Calu3 (cell line): Measurements from ENCODE around the gene OCLN. TPM values are rescaled to one million over a fixed set of nuclear protein-coding genes. Genes with fewer than 3 reads are reported as not detected.
"Not testable (repeated sequence)": the region's sequence is repeated elsewhere in the genome, so short reads cannot be mapped to it uniquely, and the experiment has no call there.

ENCODE experiments used
- BruUV-seq: library from RNA; stranded (reverse); fragments of 400-500 nt; replicated peaks from 2 replicates; lab custom pipeline; 2021; lab: Mats Ljungman, UMichigan
- CTCF ChIA-PET: fragments of 300-600 bp; sonication (Branson Sonifier 250); formaldehyde crosslinking; loops from one replicate; lab custom pipeline; 2022; ENCODE audit warnings: antibody characterized with exemption; lab: Charles Lee
- DNase-seq: peaks from one replicate; pipeline ENCODE4 v3.0.0; 2022
- H3K27ac Mint-ChIP-seq: one replicate; pipeline ENCODE4 v1.8.0; 2022; ENCODE audit warnings: mixed read lengths; ENCODE audit not compliant: unreplicated experiment
- H3K27me3 Mint-ChIP-seq: one replicate; pipeline ENCODE4 v1.8.0; 2022; ENCODE audit warnings: mixed read lengths; ENCODE audit not compliant: unreplicated experiment
- H3K36me3 Mint-ChIP-seq: one replicate; pipeline ENCODE4 v1.8.0; 2022; ENCODE audit warnings: mild to moderate bottlenecking, moderate library complexity, mixed read lengths; ENCODE audit not compliant: insufficient read depth, unreplicated experiment
- H3K4me1 Mint-ChIP-seq: one replicate; pipeline ENCODE4 v1.8.0; 2022; ENCODE audit warnings: mild to moderate bottlenecking, low read depth, mixed read lengths; ENCODE audit not compliant: unreplicated experiment
- H3K4me3 Mint-ChIP-seq: one replicate; pipeline ENCODE4 v1.8.0; 2022; ENCODE audit warnings: mild to moderate bottlenecking, low read depth, moderate library complexity, mixed read lengths; ENCODE audit not compliant: unreplicated experiment
- H3K9me3 Mint-ChIP-seq: one replicate; pipeline ENCODE4 v1.8.0; 2022; ENCODE audit warnings: low read depth, mixed read lengths; ENCODE audit not compliant: unreplicated experiment
- intact Hi-C: fragments of 100-400 bp; cut with micrococcal nuclease; formaldehyde crosslinking; loops from one replicate; pipeline ENCODE4 v1.10.0; 2022; ENCODE audit not compliant: unreplicated experiment
- total RNA-seq: library from RNA; stranded (reverse); gene quantifications from 2 replicates; pipeline ENCODE4 v1.2.3, GENCODE V29; 2022
- TF ChIP-seq, protein P1 (sequence below): fragments of 200-600 bp; IDR thresholded peaks from one replicate; pipeline ENCODE4 v1.8.0; 2022; ENCODE audit warnings: antibody characterized with exemption; ENCODE audit not compliant: unreplicated experiment

Gene OCLN
- total RNA-seq, 1 experiment from 2014 or later: 154 TPM

DNA sequence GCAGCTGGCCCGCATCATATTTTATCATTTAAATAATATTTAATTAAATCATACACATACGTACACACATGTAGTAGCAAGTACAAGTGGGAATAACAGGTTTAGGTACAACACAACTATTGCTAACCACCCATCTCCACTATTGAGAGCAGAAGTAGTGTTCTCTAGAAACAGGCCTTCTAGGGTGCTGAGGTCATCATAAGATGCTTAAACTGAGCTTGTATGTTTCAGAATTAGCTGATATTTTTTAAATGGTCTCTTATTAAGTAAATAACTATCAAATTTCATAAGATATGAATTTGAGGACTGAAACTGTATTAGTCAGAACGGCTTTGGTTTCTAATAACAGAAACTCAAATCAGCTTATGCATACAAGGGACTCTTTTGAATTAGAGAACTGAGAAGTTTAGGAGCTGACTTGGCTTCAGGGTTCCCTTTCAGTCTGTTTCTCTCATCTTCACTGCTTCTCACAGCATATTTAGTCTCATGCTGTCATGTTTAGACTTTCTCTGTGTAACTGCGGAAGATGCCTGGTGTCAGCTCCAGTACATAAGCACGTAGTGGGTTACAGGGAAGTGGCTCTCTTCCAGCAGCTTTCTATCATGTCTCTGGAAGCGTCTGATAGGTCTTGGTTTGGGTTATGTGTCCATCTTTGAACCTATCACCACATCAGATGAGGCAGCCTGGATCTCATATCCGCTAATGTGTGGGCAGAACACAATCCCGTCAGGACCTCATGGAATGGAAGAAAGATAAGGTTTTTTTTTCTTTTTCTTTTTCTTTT lies 25.0 kb upstream of the OCLN start:
- Mint-ChIP-seq H3K27me3 (no peaks in the 10 kb centered on the region), H3K27ac (no peak overlapping the region), H3K36me3 (no peaks in the 10 kb centered on the region), H3K4me3 (no peak overlapping the region), H3K4me1 (no peaks in the 10 kb centered on the region), H3K9me3 (no peaks in the 10 kb centered on the region)
- TF ChIP-seq, protein P1, sequence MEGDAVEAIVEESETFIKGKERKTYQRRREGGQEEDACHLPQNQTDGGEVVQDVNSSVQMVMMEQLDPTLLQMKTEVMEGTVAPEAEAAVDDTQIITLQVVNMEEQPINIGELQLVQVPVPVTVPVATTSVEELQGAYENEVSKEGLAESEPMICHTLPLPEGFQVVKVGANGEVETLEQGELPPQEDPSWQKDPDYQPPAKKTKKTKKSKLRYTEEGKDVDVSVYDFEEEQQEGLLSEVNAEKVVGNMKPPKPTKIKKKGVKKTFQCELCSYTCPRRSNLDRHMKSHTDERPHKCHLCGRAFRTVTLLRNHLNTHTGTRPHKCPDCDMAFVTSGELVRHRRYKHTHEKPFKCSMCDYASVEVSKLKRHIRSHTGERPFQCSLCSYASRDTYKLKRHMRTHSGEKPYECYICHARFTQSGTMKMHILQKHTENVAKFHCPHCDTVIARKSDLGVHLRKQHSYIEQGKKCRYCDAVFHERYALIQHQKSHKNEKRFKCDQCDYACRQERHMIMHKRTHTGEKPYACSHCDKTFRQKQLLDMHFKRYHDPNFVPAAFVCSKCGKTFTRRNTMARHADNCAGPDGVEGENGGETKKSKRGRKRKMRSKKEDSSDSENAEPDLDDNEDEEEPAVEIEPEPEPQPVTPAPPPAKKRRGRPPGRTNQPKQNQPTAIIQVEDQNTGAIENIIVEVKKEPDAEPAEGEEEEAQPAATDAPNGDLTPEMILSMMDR: no peak
- DNase-seq: no peak
- CTCF ChIA-PET: interaction anchor here (0.5 to 0.7 kb wide), 3 partner anchors 14 to 25 kb away, joined by 3 read pairs; no protein-coding TSS in a partner anchor
- intact Hi-C loops: no loop called here
- no TSS peak for BruUV-seq

DNA sequence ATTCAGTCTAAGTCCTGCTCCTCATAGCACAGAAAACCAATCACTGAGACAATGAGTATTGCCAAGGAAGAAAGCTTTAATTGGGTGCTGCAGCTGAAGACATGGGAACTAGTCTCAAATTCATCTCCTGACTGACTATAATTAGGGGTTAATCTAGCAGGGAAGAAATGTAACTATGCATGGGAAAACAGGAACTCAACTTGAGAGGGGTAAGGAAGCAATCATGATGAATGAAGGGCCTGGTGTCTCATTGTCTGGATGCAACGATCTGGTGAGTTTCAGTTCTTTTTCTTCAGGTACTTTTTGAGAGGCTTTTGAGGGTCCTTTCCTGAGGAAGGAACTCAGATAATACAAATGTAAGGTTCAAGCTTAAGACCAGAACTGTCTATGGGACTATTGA lies 24.0 kb upstream of the OCLN start:
- CTCF ChIA-PET: no interaction called here
- H3K27ac Mint-ChIP-seq: no peak overlapping the region
- no TSS peak for BruUV-seq
- H3K9me3 Mint-ChIP-seq: no peaks in the 10 kb centered on the region
- H3K4me3 Mint-ChIP-seq: no peak overlapping the region
- no peak for DNase-seq
- no peaks in the 10 kb centered on the region for H3K4me1 Mint-ChIP-seq
- intact Hi-C loops: no loop called here
- no peaks in the 10 kb centered on the region for H3K36me3 Mint-ChIP-seq
- H3K27me3 Mint-ChIP-seq: no peaks in the 10 kb centered on the region
- TF ChIP-seq, protein P1: no peak

DNA sequence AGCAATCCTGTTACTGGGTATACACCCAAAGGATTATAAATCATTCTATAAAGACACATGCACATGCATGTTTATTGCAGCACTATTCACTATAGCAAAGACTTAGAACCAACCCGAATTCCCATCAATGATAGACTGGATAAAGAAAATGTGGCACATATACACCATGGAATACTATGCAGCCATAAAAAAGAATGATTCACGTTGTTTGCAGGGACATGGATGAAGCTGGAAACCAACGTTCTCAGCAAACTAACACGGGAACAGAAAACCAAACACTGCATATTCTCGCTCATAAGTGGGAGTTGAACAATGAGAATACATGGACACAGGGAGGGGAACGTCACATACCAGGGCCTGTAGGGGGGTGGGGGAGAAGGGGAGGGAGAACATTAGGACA lies 21.1 kb upstream of the OCLN start:
- H3K4me1 Mint-ChIP-seq, intact Hi-C loops: not testable (repeated sequence)

DNA sequence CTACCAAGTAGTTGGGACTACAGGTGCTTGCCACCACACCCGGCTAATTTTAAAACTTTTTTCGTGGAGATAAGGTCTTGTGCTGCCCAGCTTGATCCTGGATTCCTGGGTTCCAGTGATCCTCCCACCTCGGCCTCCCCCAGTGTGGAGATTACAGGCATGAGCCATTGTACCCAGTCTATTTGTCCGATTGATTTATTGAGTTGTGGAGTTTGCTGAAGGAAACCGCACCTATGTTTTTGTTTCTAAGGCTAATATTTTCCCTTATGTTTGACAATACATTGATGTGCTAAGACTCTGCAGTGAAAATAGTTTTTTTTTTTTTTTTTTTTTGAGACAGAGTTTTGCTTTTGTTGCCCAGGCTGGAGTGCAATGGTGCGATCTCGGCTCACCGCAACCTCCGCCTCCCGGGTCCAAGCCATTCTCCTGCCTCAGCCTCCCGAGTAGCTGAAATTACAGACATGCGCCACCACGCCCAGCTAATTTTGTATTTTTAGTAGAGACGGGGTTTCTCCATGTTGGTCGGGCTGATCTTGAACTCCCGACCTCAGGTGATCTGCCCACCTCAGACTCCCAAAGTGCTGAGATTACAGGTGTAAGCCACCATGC lies 20.0 kb upstream of the OCLN start:
- H3K9me3 Mint-ChIP-seq, H3K27ac Mint-ChIP-seq, H3K27me3 Mint-ChIP-seq, H3K4me3 Mint-ChIP-seq, H3K36me3 Mint-ChIP-seq, H3K4me1 Mint-ChIP-seq, DNase-seq, BruUV-seq, intact Hi-C loops, CTCF ChIA-PET: not testable (repeated sequence)

More for the DNA sequence above, 21.1 kb upstream of the OCLN start:
- H3K27me3 Mint-ChIP-seq, H3K27ac Mint-ChIP-seq, H3K9me3 Mint-ChIP-seq, H3K4me3 Mint-ChIP-seq, DNase-seq, CTCF ChIA-PET, BruUV-seq, H3K36me3 Mint-ChIP-seq: not testable (repeated sequence)

DNA sequence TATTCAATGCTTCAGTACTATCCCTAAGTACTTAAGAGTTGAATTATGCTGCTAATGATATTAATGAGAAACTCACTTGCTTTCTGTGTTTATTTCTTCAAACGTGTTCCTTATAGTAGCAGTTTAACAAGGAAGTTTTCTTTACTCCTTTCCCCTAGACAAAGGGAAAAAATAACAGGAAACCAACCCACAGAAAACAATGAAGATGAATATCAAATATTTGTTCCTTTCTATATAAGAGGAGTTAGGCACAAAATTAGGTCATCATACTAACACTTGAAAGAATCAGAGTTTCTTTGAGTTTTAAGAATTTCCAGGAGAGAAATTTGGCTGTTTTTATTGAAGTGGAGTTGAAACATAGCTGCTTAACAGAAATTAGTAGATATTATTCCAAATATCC lies 15.4 kb upstream of the OCLN start:
- no peaks in the 10 kb centered on the region for H3K9me3 Mint-ChIP-seq
- H3K4me3 Mint-ChIP-seq: no peak overlapping the region
- no peaks in the 10 kb centered on the region for H3K36me3 Mint-ChIP-seq
- H3K4me1 Mint-ChIP-seq: no peaks in the 10 kb centered on the region
- CTCF ChIA-PET: no interaction called here
- no TSS peak for BruUV-seq
- no peaks in the 10 kb centered on the region for H3K27me3 Mint-ChIP-seq
- H3K27ac Mint-ChIP-seq: no peak overlapping the region
- DNase-seq: no peak
- TF ChIP-seq, protein P1: no peak
- intact Hi-C loops: no loop called here

DNA sequence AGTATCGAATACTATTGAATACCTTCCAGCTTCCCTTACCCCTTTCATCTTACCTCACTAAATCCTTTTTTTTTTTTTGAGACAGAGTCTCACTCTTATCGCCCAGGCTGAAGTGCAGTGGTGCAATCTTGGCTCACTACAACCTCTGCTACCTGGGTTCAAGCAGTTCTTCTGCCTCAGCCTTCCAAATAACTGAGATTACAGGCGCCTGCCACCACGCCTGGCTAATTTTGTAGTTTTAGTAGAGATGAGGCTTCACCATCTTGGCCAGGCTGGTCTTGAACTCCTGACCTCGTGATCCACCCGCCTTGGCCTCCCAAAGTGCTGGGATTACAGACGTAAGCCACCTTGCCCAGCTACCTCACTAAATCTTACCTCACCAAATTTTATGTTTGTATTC lies 14.3 kb upstream of the OCLN start:
- intact Hi-C loops, H3K36me3 Mint-ChIP-seq, BruUV-seq, H3K27ac Mint-ChIP-seq, DNase-seq, H3K4me1 Mint-ChIP-seq, H3K4me3 Mint-ChIP-seq, CTCF ChIA-PET, H3K9me3 Mint-ChIP-seq, H3K27me3 Mint-ChIP-seq: not testable (repeated sequence)
